SU-DHL-6 (cell line): Measurements from ENCODE around the gene S100G.
"Not testable (repeated sequence)": the region's sequence is repeated elsewhere in the genome, so short reads cannot be mapped to it uniquely, and the experiment has no call there.

Source experiments
- H2AFZ ChIP-seq: fragments of 200-600 bp; sonication (generic); 2 replicates; pipeline ENCODE4 v1.6.1; 2014; ENCODE audit warnings: low read depth, mild to moderate bottlenecking, moderate library complexity, mixed read lengths, antibody characterized with exemption, low read length; ENCODE audit not compliant: severe bottlenecking
- H3F3A ChIP-seq: fragments of 200-600 bp; shearing (Covaris generic); 2 replicates; pipeline ENCODE4 v1.6.0; 2016; ENCODE audit warnings: antibody characterized with exemption, mild to moderate bottlenecking; ENCODE audit not compliant: insufficient read depth
- H3K27ac ChIP-seq: fragments of 200-600 bp; sonication (generic); 2 replicates; pipeline ENCODE4 v1.5.1; 2016; ENCODE audit warnings: low read depth, mild to moderate bottlenecking, low read length, moderate library complexity, mixed read lengths
- H3K27me3 ChIP-seq: fragments of 200-600 bp; sonication (generic), shearing (Covaris generic); 2 replicates; pipeline ENCODE4 v1.6.0; 2014; ENCODE audit warnings: mild to moderate bottlenecking, low read length
- H3K36me3 ChIP-seq: fragments of 200-600 bp; sonication (generic); 2 replicates; pipeline ENCODE4 v1.6.1; 2014; ENCODE audit warnings: mild to moderate bottlenecking, low read length, mixed read lengths
- H3K4me2 ChIP-seq: fragments of 300-600, 200-600 bp; shearing (Covaris generic), sonication (generic); 2 replicates; pipeline ENCODE4 v1.6.0; 2014; ENCODE audit warnings: low read length, low read depth, mild to moderate bottlenecking; ENCODE audit not compliant: poor library complexity, severe bottlenecking
- H3K4me3 ChIP-seq: fragments of 200-600 bp; sonication (generic); 2 replicates; pipeline ENCODE4 v1.5.1; 2014; ENCODE audit warnings: antibody characterized with exemption, low read length, mild to moderate bottlenecking, mixed read lengths; ENCODE audit not compliant: insufficient read depth, poor library complexity, severe bottlenecking
- H3K79me2 ChIP-seq: fragments of 200-600 bp; sonication (generic); 2 replicates; pipeline ENCODE4 v1.6.1; 2014; ENCODE audit warnings: mild to moderate bottlenecking, low read length, moderate library complexity; ENCODE audit not compliant: insufficient read depth
- H3K9ac ChIP-seq: fragments of 200-600 bp; sonication (generic); 2 replicates; pipeline ENCODE4 v1.7.0; 2014; ENCODE audit warnings: mild to moderate bottlenecking, low read length
- H3K9me2 ChIP-seq: fragments of 200-600 bp; sonication (generic); replicated peaks from 2 replicates; pipeline ENCODE4 v1.6.1; 2014; ENCODE audit warnings: low read length; ENCODE audit not compliant: insufficient read depth
- H3K9me3 ChIP-seq: fragments of 200-600 bp; sonication (generic); 2 replicates; pipeline ENCODE4 v1.6.1; 2014; ENCODE audit warnings: low read length, mixed read lengths; ENCODE audit not compliant: insufficient read depth
- H4K20me1 ChIP-seq: fragments of 200-600 bp; sonication (generic); 2 replicates; pipeline ENCODE4 v1.6.1; 2014; ENCODE audit warnings: low read depth, mild to moderate bottlenecking, antibody characterized with exemption, low read length, moderate library complexity, mixed read lengths
- CTCF ChIP-seq: fragments of 200-600 bp; sonication (generic); IDR thresholded peaks from one replicate; pipeline ENCODE4 v1.5.1; 2017; ENCODE audit warnings: antibody characterized with exemption, mild to moderate bottlenecking, low read length, moderate library complexity; ENCODE audit not compliant: insufficient read depth, poor library complexity, severe bottlenecking
- EZH2phosphoT487 ChIP-seq: fragments of 200-600 bp; sonication (generic), shearing (Covaris generic); conservative IDR thresholded peaks from 2 replicates; pipeline ENCODE4 v1.6.1; 2018; ENCODE audit warnings: mild to moderate bottlenecking, antibody characterized with exemption, low read length, moderate library complexity, mixed read lengths

S100G gene

GRCh38 chrX:16604337-16604736, 45.6 kb upstream of the S100G start:
- Histone ChIP-seq H3K9me2 (no peaks in the 10 kb centered on the region), H3F3A (no peaks in the 10 kb centered on the region), H3K9ac (no peak overlapping the region), H3K79me2 (no peaks in the 10 kb centered on the region), H3K27me3 (no peaks in the 10 kb centered on the region), H3K36me3 (no peaks in the 10 kb centered on the region), H3K9me3 (no peaks in the 10 kb centered on the region), H3K4me2 (no peak overlapping the region), H3K4me3 (no peak overlapping the region), H3K27ac (no peak overlapping the region), H2AFZ (no peak overlapping the region), H4K20me1 (no peaks in the 10 kb centered on the region)
- TF ChIP-seq CTCF (no peak), EZH2phosphoT487 (no peak)

- Histone ChIP-seq H3K27me3 (no peaks in the 10 kb centered on the region), H3K79me2 (no peaks in the 10 kb centered on the region), H3K4me2 (no peak overlapping the region), H3K27ac (no peak overlapping the region), H3K36me3 (no peaks in the 10 kb centered on the region), H3K9me2 (no peaks in the 10 kb centered on the region), H3K4me3 (no peak overlapping the region), H4K20me1 (no peaks in the 10 kb centered on the region), H3F3A (no peaks in the 10 kb centered on the region), H3K9ac (no peak overlapping the region), H3K9me3 (no peaks in the 10 kb centered on the region), H2AFZ (no peak overlapping the region)
- no peak for TF ChIP-seq EZH2phosphoT487
- TF ChIP-seq CTCF = no peak
Measured at GRCh38 chrX:16606142-16606720, 43.7 kb upstream of the S100G start.

GRCh38 chrX:16610121-16610621, 39.8 kb upstream of the S100G start:
- Histone ChIP-seq H3K9ac (no peak overlapping the region), H3K9me2 (no peaks in the 10 kb centered on the region), H3K27ac (no peak overlapping the region), H3K4me3 (no peak overlapping the region), H3F3A (no peaks in the 10 kb centered on the region), H2AFZ (no peak overlapping the region), H3K36me3 (no peaks in the 10 kb centered on the region), H3K9me3 (no peaks in the 10 kb centered on the region), H3K4me2 (no peak overlapping the region), H4K20me1 (no peaks in the 10 kb centered on the region), H3K27me3 (no peaks in the 10 kb centered on the region), H3K79me2 (no peaks in the 10 kb centered on the region)
- no peak for TF ChIP-seq EZH2phosphoT487

GRCh38 chrX:16610654-16611053, 39.3 kb upstream of the S100G start:
- not testable (repeated sequence) for H4K20me1 ChIP-seq, H3K4me2 ChIP-seq, H3K9me3 ChIP-seq, H3K27me3 ChIP-seq, H3K27ac ChIP-seq, H3F3A ChIP-seq, H3K9ac ChIP-seq, H3K4me3 ChIP-seq, H3K79me2 ChIP-seq, H2AFZ ChIP-seq, H3K36me3 ChIP-seq, H3K9me2 ChIP-seq
